ENCODE data around the gene HNRNPH1.

DNA sequence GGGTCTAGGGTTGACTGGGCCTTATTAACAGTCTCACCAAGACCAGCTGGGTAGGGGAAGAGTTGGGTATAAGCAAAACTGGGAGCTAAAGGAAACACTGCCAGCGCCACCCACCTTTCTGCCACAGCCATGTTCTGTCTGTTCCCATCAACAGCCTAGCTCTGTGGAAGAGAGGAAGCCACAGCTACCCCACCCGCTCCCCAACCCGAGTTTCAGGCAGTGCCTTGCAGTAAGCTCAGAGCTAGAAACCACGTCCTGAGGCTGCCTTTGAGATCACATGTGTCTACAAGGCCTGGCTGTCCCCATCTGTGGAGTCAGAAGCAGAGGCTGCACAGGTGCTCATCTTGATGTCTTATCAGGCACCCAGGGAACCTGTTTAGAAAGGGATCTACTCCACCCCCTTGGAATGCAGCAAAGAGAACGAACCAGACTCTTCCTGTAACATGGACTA, 15.3 kb downstream of the HNRNPH1 start:
- TF ChIP-seq POLR2A (IDR thresholded peaks at IDR 0.05) (no peak), CTCF (IDR thresholded peaks at IDR 0.05) (no peak)
